22Rv1 (cell line): ENCODE data around the gene TCEA2.

Source experiments
- H3K27ac ChIP-seq: fragments of 450-650 bp; 2 replicates; pipeline ENCODE4 v1.5.1; 2017
- ZFX ChIP-seq: fragments of 450-650 bp; IDR thresholded peaks from 2 replicates; pipeline ENCODE4 v1.6.1; 2017; ENCODE audit warnings: antibody characterized with exemption, borderline replicate concordance
- TF ChIP-seq, protein P1 (sequence below): fragments of 450-650 bp; IDR thresholded peaks from 2 replicates; pipeline ENCODE4 v1.5.1; 2017; ENCODE audit warnings: mild to moderate bottlenecking

Gene TCEA2

GRCh38 chr20:64103871-64104666 lies 41.1 kb downstream of the TCEA2 start:
- H3K27ac ChIP-seq: no peak overlapping the region
- TF ChIP-seq ZFX: no peak
- TF ChIP-seq, protein P1, sequence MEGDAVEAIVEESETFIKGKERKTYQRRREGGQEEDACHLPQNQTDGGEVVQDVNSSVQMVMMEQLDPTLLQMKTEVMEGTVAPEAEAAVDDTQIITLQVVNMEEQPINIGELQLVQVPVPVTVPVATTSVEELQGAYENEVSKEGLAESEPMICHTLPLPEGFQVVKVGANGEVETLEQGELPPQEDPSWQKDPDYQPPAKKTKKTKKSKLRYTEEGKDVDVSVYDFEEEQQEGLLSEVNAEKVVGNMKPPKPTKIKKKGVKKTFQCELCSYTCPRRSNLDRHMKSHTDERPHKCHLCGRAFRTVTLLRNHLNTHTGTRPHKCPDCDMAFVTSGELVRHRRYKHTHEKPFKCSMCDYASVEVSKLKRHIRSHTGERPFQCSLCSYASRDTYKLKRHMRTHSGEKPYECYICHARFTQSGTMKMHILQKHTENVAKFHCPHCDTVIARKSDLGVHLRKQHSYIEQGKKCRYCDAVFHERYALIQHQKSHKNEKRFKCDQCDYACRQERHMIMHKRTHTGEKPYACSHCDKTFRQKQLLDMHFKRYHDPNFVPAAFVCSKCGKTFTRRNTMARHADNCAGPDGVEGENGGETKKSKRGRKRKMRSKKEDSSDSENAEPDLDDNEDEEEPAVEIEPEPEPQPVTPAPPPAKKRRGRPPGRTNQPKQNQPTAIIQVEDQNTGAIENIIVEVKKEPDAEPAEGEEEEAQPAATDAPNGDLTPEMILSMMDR: no peak

- TF ChIP-seq, protein P1: no peak
- TF ChIP-seq ZFX: no peak
- H3K27ac ChIP-seq: no peak overlapping the region
These were observed 41.9 kb downstream of the TCEA2 start for GRCh38 chr20:64104667-64105451.

- H3K27ac ChIP-seq: no peak overlapping the region
- no peak for TF ChIP-seq ZFX
- TF ChIP-seq, protein P1: no peak
These were observed 42.9 kb downstream of the TCEA2 start for GRCh38 chr20:64105846-64106434.

DNA sequence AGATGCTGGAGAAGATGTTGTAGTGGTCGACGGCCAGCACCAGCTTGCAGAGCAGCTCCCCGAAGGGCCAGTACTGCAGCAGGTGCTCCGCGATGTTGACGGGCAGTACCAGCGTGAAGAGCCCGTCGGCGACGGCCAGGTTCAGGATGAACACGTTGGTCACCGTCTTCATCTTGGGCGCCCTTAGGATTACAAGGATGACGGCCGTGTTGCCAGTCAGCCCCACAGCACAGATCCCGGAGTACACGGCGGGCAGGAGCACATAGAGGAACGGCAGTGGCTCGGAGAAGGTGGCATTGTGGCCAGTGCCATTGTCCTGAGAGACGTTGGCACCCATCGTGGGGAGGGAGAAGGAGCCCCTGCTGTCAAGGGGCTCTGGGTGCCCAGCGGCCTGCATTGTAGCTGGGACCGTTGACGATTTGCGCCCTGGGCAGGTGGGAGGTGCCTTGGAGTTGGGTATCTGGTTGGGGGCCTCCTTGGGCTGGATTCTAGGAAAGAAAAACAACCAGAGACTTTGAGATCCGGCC lies 43.5 kb downstream of the TCEA2 start:
- TF ChIP-seq, protein P1: no peak
- no peak for TF ChIP-seq ZFX

DNA sequence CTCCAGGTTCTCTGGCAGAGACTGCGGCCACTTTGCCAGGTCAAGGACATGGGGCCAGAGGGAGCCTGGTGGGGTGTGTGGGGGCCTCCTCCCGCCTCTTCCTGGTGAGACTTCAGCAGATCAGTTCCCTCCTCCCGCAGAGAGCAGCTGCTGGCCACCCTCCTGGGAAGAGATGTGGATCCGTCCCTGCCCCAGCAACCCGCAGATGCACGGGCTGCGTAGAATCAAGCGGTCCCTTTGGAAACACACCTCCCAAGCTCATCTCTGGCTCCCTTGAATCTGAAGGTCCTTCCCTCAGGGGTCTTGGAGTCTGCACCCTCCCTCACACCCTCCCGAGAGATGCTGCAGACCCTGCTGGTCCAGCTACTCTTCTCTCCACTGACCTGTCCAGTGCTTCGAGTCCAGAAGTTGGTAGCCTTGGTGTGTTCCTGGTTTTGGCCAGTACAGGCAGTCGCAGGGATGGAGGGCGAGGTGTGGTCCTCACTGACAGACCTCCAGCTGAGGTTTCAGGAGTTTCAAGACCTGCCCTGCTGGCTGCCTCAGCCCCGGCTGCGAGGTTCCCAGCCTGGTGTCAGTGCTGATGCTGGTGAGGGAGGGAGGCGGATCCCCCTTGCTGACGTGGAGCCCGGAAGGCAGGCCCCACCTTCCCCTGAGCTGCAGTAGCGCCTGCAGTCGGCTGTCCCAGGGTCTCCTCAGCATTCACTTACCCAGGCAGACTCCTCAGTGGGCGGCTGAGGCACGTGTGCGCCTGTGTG lies 44.2 kb downstream of the TCEA2 start, which contains the start of gene NPBWR2:
TSS of gene NPBWR2 (minus strand) at position 585 of the 755 bp plus-strand sequence. CDS start 734 bp downstream, outside the sequence.
- TF ChIP-seq ZFX: no peak
- TF ChIP-seq, protein P1: no peak
- no peak within 1 kb of the TSS for H3K27ac ChIP-seq

More for the DNA sequence above, 43.5 kb downstream of the TCEA2 start:
- H3K27ac ChIP-seq: no peak overlapping the region

DNA sequence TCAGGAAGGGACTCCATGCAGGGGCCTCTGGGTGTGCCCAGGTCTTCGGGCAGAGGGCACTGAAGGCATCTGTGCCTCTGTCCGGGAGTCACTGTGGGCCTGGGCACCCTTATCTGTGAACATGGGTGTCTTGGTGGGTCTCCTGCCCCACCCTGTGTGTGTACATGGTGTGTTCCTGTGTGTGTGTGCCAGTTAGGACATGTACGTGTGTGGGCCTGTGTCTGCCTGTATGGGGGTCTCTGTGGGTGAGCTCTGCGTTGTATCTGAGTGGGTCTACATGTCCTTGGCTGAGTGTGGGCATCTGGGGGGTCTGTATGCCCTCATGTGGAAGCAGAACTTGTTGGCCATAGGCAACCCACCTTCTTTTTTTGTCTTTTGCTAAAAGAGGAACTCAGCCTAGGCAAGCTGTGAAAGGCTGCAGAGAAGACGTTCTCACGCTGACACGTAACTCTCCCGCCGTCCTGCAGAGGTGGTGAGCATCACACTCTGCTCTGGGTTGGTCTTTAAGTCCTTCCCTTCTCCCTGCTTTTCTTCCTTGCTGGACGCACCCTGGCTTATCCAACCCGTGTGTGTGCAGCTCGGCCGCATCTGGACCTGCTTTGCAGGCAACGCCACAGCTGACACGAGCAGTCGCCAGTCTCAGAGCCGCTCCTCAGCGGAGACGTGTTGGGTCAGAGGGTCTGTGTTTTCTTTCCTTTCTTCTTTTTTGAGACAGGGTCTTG lies 44.9 kb downstream of the TCEA2 start:
- H3K27ac ChIP-seq: no peak overlapping the region
- TF ChIP-seq, protein P1: no peak
- no peak for TF ChIP-seq ZFX
